DOHH2 (cell line): ENCODE results near the gene YPEL1.

ENCODE experiments used
- H3F3A ChIP-seq: fragments of 200-600 bp; sonication (generic), shearing (Covaris generic); 2 replicates; pipeline ENCODE4 v1.6.0; 2016; ENCODE audit warnings: antibody characterized with exemption, mild to moderate bottlenecking; ENCODE audit not compliant: control insufficient read depth, insufficient read depth
- H3K27ac ChIP-seq: fragments of 200-600 bp; sonication (generic); 2 replicates; pipeline ENCODE4 v1.5.1; 2014; ENCODE audit warnings: low read depth, mild to moderate bottlenecking, low read length, moderate library complexity
- H3K27me3 ChIP-seq: fragments of 200-600 bp; sonication (generic); 2 replicates; pipeline ENCODE4 v1.6.1; 2014; ENCODE audit warnings: mild to moderate bottlenecking, low read length, mixed read lengths; ENCODE audit not compliant: control insufficient read depth
- H3K36me3 ChIP-seq: fragments of 200-600 bp; sonication (generic); 2 replicates; pipeline ENCODE4 v1.6.1; 2014; ENCODE audit warnings: mild to moderate bottlenecking, low read length, moderate library complexity, mixed read lengths; ENCODE audit not compliant: control insufficient read depth
- H3K4me1 ChIP-seq: fragments of 200-600 bp; sonication (generic); 2 replicates; pipeline ENCODE4 v1.6.1; 2014; ENCODE audit warnings: mild to moderate bottlenecking, low read length, mixed read lengths; ENCODE audit not compliant: control insufficient read depth
- H3K4me2 ChIP-seq: fragments of 200-600 bp; sonication (generic); 2 replicates; pipeline ENCODE4 v1.6.0; 2014; ENCODE audit warnings: mild to moderate bottlenecking, low read length, moderate library complexity
- H3K4me3 ChIP-seq: fragments of 200-600 bp; sonication (generic); 2 replicates; pipeline ENCODE4 v1.5.1; 2014; ENCODE audit warnings: mild to moderate bottlenecking, low read length, mixed read lengths
- H3K79me2 ChIP-seq: fragments of 200-600 bp; sonication (generic); 2 replicates; pipeline ENCODE4 v1.6.1; 2014; ENCODE audit warnings: mild to moderate bottlenecking, low read length, mixed read lengths; ENCODE audit not compliant: control insufficient read depth
- H3K9me2 ChIP-seq: fragments of 200-600 bp; sonication (generic); replicated peaks from 2 replicates; pipeline ENCODE4 v1.6.1; 2014; ENCODE audit warnings: mild to moderate bottlenecking, low read length, mixed read lengths; ENCODE audit not compliant: control insufficient read depth
- H3K9me3 ChIP-seq: fragments of 200-600 bp; sonication (generic); 2 replicates; pipeline ENCODE4 v1.6.1; 2014; ENCODE audit warnings: antibody characterized with exemption, low read length, mixed read lengths; ENCODE audit not compliant: control insufficient read depth, insufficient read depth
- H4K20me1 ChIP-seq: fragments of 200-600 bp; sonication (generic); 2 replicates; pipeline ENCODE4 v1.6.0; 2014; ENCODE audit warnings: low read depth, mild to moderate bottlenecking, antibody characterized with exemption, low read length, moderate library complexity; ENCODE audit not compliant: control insufficient read depth, insufficient read depth
- CTCF ChIP-seq: fragments of 200-600 bp; sonication (generic); IDR thresholded peaks from one replicate; pipeline ENCODE4 v1.5.1; 2014; ENCODE audit warnings: antibody characterized with exemption, mild to moderate bottlenecking, low read depth, low read length; ENCODE audit not compliant: poor library complexity, severe bottlenecking
- EZH2phosphoT487 ChIP-seq: fragments of 200-600 bp; sonication (generic); IDR thresholded peaks from 2 replicates; pipeline ENCODE4 v1.6.1; 2017; ENCODE audit warnings: borderline replicate concordance, mild to moderate bottlenecking, antibody characterized with exemption, low read length, moderate library complexity, mixed read lengths

Gene YPEL1

DNA sequence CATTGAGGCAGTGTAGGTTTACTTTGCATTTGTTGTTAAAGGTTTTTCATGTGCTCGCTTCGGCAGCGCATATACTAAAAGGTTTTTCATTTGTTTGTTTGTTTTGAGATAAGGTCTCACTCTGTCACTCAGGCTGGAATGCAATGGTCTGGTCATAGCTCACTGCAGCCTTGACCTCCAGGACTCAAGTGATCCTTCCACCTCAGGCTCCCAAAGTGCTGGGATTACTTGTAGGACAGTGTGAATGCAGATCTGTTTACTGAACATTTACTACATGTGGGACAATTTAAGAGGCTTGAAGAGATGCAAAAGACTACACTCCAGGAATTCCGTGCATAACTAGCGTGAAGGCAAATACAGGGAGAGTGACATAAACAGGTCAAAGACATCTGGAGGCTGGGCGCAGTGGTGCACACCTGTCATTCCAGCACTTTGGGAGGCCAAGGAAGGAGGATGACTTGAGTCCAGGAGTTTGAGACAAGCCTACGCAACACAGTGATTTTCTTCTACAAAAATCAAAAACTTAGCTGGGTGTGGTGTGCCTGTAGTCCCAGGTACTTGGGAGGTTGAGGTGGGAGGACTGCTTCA is 34.1 kb downstream of the YPEL1 start:
- H3K27ac ChIP-seq = no peak overlapping the region
- no peak overlapping the region for H3K4me2 ChIP-seq
- H3K4me3 ChIP-seq = no peak overlapping the region
- no peak for TF ChIP-seq EZH2phosphoT487
- no peak for TF ChIP-seq CTCF
- no peaks in the 10 kb centered on the region; the same call in 1 of the 2 replicates for H3F3A ChIP-seq
- H3K27me3 ChIP-seq = no peaks in the 10 kb centered on the region
- H3K79me2 ChIP-seq = no peaks in the 10 kb centered on the region
- no peaks in the 10 kb centered on the region for H3K4me1 ChIP-seq
- H4K20me1 ChIP-seq = no peaks in the 10 kb centered on the region
- H3K36me3 ChIP-seq = peaks cover 20% of the 10 kb centered on the region
- no peaks in the 10 kb centered on the region for H3K9me2 ChIP-seq
- H3K9me3 ChIP-seq = no peaks in the 10 kb centered on the region

GRCh38 chr22:21700822-21701221 is 34.8 kb downstream of the YPEL1 start:
- Histone ChIP-seq H3K9me2 (no peaks in the 10 kb centered on the region), H3F3A (no peaks in the 10 kb centered on the region; the same call in 1 of the 2 replicates), H3K27ac (no peak overlapping the region), H3K4me3 (no peak overlapping the region), H3K4me1 (no peaks in the 10 kb centered on the region), H3K79me2 (no peaks in the 10 kb centered on the region), H3K27me3 (no peaks in the 10 kb centered on the region), H3K4me2 (no peak overlapping the region), H3K9me3 (no peaks in the 10 kb centered on the region), H4K20me1 (no peaks in the 10 kb centered on the region), H3K36me3 (peaks cover 27% of the 10 kb centered on the region)
- no peak for TF ChIP-seq CTCF
- no peak for TF ChIP-seq EZH2phosphoT487

- Histone ChIP-seq H3K9me3 (no peaks in the 10 kb centered on the region), H3K36me3 (peaks cover 36% of the 10 kb centered on the region), H3K27me3 (no peaks in the 10 kb centered on the region), H3K4me3 (no peak overlapping the region), H3K4me1 (no peaks in the 10 kb centered on the region), H4K20me1 (no peaks in the 10 kb centered on the region), H3K27ac (no peak overlapping the region), H3K9me2 (no peaks in the 10 kb centered on the region), H3F3A (no peaks in the 10 kb centered on the region; the same call in 1 of the 2 replicates), H3K79me2 (no peaks in the 10 kb centered on the region), H3K4me2 (no peak overlapping the region)
- no peak for TF ChIP-seq CTCF
- no peak for TF ChIP-seq EZH2phosphoT487
Measured at GRCh38 chr22:21699643-21700042, 36.0 kb downstream of the YPEL1 start.
